Body of pancreas (tissue), 4 donors: Measurements from ENCODE around the gene NUTM2G. TPM values are rescaled to one million over a fixed set of nuclear protein-coding genes. Genes with fewer than 3 reads are reported as not detected.
"Not testable (repeated sequence)": the region's sequence is repeated elsewhere in the genome, so short reads cannot be mapped to it uniquely, and the experiment has no call there.

Source experiments
- ATAC-seq: fragments of 150-250 bp; one replicate; pipeline ENCODE4 v1.9.1; 2016
- DNase-seq, 4 donors: peaks; one replicate each; pipeline ENCODE4 v3.0.0-alpha.2; 2019
- H3K27ac ChIP-seq, 4 donors: fragments of 200-600 bp; sonication (generic); 1 replicate in 3 of 4; 2 replicates in 1 of 4; pipeline versions ENCODE4 v1.5.1 to v1.6.1; 2016 to 2019; ENCODE audit warnings: mild to moderate bottlenecking in 1 of 4, mixed read lengths in 1 of 4, moderate library complexity in 1 of 4
- H3K27me3 ChIP-seq, 2 donors: fragments of 200-600 bp; sonication (generic); one replicate each; pipeline ENCODE4 v1.6.0; 2016; ENCODE audit warnings: mild to moderate bottlenecking in 1 of 2
- H3K36me3 ChIP-seq, 2 donors: fragments of 200-600 bp; sonication (generic); replicated peaks in 1 of 2; 2 replicates each; pipeline ENCODE4 v1.5.1; 2016; ENCODE audit warnings: low read depth in 2 of 2; ENCODE audit not compliant: insufficient read depth in 1 of 2
- H3K4me1 ChIP-seq: fragments of 200-600 bp; sonication (generic); one replicate; pipeline ENCODE4 v1.6.0; 2016
- H3K4me3 ChIP-seq, 2 donors: fragments of 200-600 bp; sonication (generic); 1 replicate in 1 of 2; 2 replicates in 1 of 2; pipeline ENCODE4 v1.5.1; 2016 to 2019
- H3K9me3 ChIP-seq, 3 donors: fragments of 200-600 bp; sonication (generic); 1 replicate in 2 of 3; 2 replicates in 1 of 3; pipeline ENCODE4 v1.5.1; 2016
- POLR2A ChIP-seq, 3 donors: fragments of 450-650 bp; IDR thresholded peaks; one replicate each; pipeline ENCODE4 v1.6.1; 2016; ENCODE audit warnings: antibody characterized with exemption in 3 of 3, mild to moderate bottlenecking in 2 of 3
- WGBS, 2 donors: methylation state at CpG; one replicate each; pipeline ENCODE4 v1.1.5; 2017; 5-methylcytosine and 5-hydroxymethylcytosine counted together
- intact Hi-C: fragments of 100-400 bp; cut with DNase I; formaldehyde crosslinking; loops from one replicate; pipeline ENCODE4 v1.15.1; 2023
- total RNA-seq, 2 donors: library from RNA; depleted of rRNA; stranded (reverse); fragments of >200 nt; gene quantifications; one replicate each; pipeline ENCODE4 v1.1.0, GENCODE V29; 2016
- TF ChIP-seq, protein P1 (sequence below), 7 experiments: fragments of 450-650 bp in 4 of 7; fragments of 200-600 bp in 3 of 7; sonication (generic) in 3 of 7; IDR thresholded peaks; one replicate each; pipeline ENCODE4 v1.5.1; 2016 to 2019; ENCODE audit warnings: antibody characterized with exemption in 7 of 7

NUTM2G gene
- total RNA-seq, 2 donors from 2014 or later, result not detected

DNA sequence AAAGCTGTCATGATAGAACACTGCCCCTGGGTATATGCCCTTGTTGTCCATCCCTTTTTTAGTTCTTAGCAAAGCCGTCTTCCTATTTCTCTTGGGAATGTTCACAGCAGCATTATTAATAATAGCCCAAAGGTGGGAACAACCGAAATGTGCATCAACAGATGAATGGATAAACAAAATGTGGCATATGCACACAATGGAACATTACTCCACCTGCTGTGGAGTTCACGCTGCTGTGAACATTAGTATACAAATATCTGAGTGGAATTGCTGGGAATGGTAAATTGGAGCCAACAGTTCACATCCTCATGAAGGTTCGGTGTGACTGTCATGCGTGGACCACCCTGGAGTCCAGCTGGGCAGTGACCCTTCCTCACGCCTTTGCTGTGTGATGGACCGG is 36.5 kb upstream of the NUTM2G start:
- Histone ChIP-seq H3K27me3 (no peaks in the 10 kb centered on the region), H3K4me3 (no peak overlapping the region), H3K27ac (no peak overlapping the region), H3K9me3 (no peaks in the 10 kb centered on the region), H3K36me3 (peaks cover 0 to 2% of the 10 kb centered on the region in 2 donors), H3K4me1 (no peaks in the 10 kb centered on the region)
- ATAC-seq (no peak), DNase-seq (no peak)
- TF ChIP-seq POLR2A (IDR thresholded peaks at IDR 0.05), result no peak
- TF ChIP-seq, protein P1, sequence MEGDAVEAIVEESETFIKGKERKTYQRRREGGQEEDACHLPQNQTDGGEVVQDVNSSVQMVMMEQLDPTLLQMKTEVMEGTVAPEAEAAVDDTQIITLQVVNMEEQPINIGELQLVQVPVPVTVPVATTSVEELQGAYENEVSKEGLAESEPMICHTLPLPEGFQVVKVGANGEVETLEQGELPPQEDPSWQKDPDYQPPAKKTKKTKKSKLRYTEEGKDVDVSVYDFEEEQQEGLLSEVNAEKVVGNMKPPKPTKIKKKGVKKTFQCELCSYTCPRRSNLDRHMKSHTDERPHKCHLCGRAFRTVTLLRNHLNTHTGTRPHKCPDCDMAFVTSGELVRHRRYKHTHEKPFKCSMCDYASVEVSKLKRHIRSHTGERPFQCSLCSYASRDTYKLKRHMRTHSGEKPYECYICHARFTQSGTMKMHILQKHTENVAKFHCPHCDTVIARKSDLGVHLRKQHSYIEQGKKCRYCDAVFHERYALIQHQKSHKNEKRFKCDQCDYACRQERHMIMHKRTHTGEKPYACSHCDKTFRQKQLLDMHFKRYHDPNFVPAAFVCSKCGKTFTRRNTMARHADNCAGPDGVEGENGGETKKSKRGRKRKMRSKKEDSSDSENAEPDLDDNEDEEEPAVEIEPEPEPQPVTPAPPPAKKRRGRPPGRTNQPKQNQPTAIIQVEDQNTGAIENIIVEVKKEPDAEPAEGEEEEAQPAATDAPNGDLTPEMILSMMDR (IDR thresholded peaks at IDR 0.05), result no peak
- intact Hi-C loops, result no loop called here
- WGBS, 2 donors, result 95 to 98% methylated on average over 7 of the region's 7 CpGs

DNA sequence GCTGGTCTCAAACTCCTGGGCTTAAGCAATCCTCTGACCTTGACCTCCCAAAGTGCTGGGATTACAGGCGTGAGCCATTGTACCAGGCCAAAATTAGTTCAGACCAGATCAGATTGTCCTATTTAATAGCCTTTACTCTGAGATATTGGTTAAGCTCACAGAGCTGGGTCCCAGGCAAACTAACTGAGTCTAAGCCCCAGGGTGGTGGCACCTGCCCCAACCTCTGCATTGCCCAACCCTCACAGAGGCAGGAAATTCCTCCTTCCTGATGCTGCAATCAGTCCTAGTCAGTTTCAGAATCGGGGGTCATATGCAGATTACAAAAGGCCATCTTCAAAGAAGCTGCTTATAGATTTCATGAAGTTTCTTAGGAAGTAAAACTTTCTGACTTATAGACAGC is 28.6 kb upstream of the NUTM2G start:
- intact Hi-C loops, result not testable (repeated sequence)

DNA sequence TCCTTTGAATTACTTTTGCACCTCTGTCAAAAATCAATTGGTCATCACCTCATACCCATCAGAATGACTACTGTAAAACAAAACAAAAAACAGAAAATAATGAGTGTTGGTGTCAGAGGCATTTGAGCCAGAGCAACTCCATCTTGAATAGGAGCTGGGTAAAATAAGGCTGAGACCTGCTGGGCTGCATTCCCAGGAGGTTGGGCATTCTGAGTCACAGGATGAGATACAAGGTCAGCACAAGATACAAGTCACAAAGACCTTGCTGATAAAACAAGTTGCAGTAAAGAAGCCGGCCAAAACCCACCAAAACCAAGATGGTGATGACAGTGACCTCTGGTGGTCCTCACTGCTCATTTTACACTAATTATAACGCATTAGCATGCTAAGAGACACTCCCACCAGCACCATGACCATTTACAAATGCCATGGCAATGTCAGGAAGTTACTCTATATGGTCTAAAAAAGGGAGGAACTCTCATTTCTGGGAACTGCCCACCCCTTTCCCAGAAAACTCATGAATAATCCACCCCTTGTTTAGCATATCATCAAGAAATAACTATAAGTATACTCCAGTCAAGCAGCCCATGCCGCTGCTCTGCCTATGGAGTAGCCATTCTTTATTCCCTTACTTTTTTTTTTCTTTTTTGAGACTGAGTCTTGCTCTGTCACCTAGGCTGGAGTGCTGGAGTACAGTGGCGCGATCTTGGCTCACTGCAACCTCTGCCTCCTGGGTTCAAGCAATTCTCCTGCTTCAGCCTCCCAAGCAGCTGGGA is 23.5 kb upstream of the NUTM2G start:
- H3K4me1 ChIP-seq, H3K9me3 ChIP-seq, ATAC-seq, H3K36me3 ChIP-seq, H3K4me3 ChIP-seq, H3K27me3 ChIP-seq, intact Hi-C loops, H3K27ac ChIP-seq: not testable (repeated sequence)
- DNase-seq, result peak in 1 of 4 donors; percentile 16
- WGBS, 2 donors, result 51 to 86% methylated on average over 2 to 3 of the region's 5 CpGs

More for the DNA sequence above, 28.6 kb upstream of the NUTM2G start:
- DNase-seq, ATAC-seq, H3K36me3 ChIP-seq, H3K9me3 ChIP-seq, H3K4me1 ChIP-seq, H3K27me3 ChIP-seq, H3K4me3 ChIP-seq, H3K27ac ChIP-seq: not testable (repeated sequence)
- WGBS, 2 donors, result 55 to 80% methylated on average over 1 of the region's 2 CpGs

DNA sequence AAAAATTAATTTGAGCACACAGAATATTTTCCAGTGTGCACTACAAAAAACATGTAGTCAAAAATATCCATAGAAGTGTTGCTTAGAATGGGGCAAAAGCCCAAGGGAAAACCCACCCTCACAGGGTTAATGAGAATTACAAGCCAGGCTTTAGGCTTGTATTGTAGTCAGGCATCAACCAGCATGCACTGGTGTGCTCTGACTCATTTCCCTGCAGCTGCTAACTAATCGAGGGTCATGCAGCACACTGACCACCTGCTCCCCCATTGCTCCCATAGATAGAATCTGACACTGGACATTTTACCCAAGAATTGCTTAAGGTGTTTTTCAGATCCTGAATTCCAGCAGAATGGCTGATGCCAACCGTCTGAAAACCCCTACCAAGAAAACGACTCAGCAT is 20.2 kb upstream of the NUTM2G start:
- intact Hi-C loops, ATAC-seq: not testable (repeated sequence)
- WGBS, 2 donors, result no CpG with 5 or more reads among the region's 3 CpGs

DNA sequence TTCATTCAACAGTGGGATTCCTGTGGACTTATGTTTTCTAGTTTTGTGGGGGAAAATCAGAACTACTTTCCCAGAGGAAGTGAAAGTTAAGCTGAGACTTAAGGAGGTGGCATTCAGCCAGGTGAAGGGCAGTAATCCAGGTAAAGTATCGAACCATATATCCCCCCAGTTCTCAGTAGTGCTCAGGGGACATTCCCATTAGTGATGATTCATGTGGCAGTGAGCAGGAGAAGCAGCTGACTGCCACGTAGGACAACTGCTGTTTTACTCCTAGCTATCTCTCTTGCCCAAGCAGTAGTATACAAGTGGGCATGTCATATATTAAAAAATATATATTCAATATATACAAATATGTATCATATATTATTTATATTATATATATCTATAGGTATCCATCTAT is 13.1 kb upstream of the NUTM2G start:
- intact Hi-C loops, H3K4me1 ChIP-seq, ATAC-seq, DNase-seq, H3K36me3 ChIP-seq, H3K27ac ChIP-seq, H3K27me3 ChIP-seq, H3K4me3 ChIP-seq, H3K9me3 ChIP-seq: not testable (repeated sequence)
- WGBS, 2 donors, result 20% methylated on average over 1 of the region's 2 CpGs; no CpG with 5 or more reads in 1 of the 2 donors

More for the DNA sequence above, 20.2 kb upstream of the NUTM2G start:
- not testable (repeated sequence) for H3K36me3 ChIP-seq, H3K27me3 ChIP-seq, H3K4me3 ChIP-seq, H3K27ac ChIP-seq, DNase-seq, H3K9me3 ChIP-seq, H3K4me1 ChIP-seq

DNA sequence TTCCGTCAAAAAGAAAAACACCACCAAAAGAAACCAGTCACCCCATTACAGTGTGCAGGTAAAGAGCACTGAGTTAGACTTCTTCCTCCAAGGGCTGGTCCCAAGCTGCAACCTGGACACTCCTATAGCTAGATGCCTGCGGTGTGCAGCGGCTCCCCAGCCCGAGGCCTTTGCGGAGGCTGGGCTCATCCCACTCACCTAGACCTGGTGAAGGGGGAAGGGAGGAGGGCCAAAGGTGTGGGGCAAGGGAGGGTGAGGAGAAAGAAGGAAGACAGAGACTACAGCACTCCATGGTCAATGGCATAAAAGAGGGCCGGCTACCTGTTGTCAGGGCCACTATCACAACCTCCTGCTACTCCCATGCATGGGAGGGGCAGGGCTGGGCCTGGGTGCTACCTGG is 12.1 kb upstream of the NUTM2G start:
- H3K9me3 ChIP-seq, H3K27me3 ChIP-seq, H3K4me3 ChIP-seq, DNase-seq, H3K27ac ChIP-seq, intact Hi-C loops, H3K36me3 ChIP-seq, ATAC-seq, H3K4me1 ChIP-seq: not testable (repeated sequence)
- 95 to 98% methylated on average over 5 of the region's 6 CpGs for WGBS, 2 donors

DNA sequence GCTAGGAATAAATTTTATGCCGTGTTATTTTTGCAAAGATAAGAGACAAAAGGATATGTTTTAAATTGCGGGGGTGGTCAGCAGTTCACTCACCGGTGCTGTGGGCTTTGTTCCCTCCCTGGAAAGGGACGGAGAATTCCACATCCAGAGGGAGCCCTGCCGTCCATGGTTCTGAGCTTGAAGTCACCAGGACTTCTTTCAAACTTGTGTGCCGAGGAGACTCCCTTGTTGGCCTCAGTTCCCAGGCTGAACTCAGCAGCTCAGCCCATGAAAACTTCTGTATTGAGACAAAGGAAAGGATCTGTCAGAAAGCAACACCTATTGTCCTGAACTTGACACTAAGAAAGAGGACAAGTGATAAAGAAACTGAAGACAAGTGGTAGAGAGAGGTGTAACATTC is 10.1 kb upstream of the NUTM2G start:
- intact Hi-C loops, H3K36me3 ChIP-seq, ATAC-seq, H3K27ac ChIP-seq, H3K4me1 ChIP-seq, DNase-seq, H3K9me3 ChIP-seq, H3K4me3 ChIP-seq, H3K27me3 ChIP-seq: not testable (repeated sequence)
- 90 to 95% methylated on average over 5 to 6 of the region's 6 CpGs for WGBS, 2 donors

DNA sequence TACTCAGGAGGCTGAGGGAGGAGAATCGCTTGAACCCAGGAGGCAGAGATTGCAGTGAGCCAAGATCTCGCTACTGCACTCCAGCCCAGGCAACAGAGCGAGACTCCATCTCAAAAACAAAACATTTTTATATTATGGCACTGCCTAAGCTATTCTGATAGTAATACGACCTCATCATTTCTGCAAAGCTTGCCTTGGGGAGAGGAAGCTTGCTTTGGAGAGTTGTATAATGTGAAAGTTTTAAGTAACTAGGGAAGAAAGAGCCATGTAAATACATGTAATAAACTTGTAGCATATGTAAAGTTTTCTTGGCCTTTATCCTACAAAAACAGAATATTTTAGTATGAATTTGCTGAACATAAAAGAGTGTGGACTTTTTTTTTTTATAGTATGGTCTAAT is 7.8 kb upstream of the NUTM2G start:
- 96% methylated on average over 4 of the region's 4 CpGs; no CpG with 5 or more reads in 1 of the 2 donors for WGBS, 2 donors
- H3K27me3 ChIP-seq, H3K4me3 ChIP-seq, H3K9me3 ChIP-seq, DNase-seq, intact Hi-C loops, ATAC-seq, H3K4me1 ChIP-seq, H3K27ac ChIP-seq, H3K36me3 ChIP-seq: not testable (repeated sequence)

DNA sequence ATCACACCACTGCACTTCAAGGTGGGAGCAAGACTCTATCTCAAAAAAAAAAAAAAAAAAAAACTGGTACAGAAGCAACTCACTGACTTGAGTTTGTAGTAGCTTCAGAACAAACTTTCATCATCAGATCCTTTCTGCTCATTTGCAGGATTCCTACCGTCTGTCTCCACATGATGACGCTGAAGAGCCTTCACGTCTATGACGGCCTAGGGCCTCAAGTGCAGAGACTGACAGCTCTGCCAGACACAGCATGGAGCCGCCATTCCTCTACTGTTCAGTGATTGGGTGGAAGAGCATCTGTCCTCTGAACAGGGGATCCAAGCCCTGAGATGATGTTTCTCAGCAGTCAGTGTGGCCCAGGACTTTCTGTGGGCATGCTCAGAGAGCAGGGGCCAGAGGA is 3.1 kb upstream of the NUTM2G start:
- 88 to 91% methylated on average over 5 of the region's 5 CpGs for WGBS, 2 donors

DNA sequence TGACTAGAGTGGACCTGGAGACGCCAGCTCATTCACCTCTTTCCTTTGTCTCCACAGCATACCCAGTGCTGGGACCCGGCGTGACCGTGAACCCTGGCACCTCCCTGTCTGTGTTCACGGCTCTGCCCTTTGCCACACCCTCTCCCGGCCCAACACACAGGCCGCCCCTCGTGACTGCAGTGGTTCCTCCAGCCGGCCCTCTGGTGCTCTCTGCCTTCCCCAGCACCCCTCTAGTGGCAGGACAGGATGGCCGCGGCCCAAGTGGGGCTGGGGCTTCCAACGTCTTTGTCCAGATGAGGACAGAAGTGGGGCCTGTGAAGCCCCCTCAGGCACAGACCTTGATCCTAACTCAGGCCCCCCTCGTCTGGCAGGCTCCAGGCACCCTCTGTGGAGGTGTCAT is 3.0 kb downstream of the NUTM2G start:
- H3K4me1 ChIP-seq, DNase-seq, H3K4me3 ChIP-seq, intact Hi-C loops, H3K36me3 ChIP-seq, H3K9me3 ChIP-seq, ATAC-seq, H3K27me3 ChIP-seq, H3K27ac ChIP-seq: not testable (repeated sequence)
- 66 to 85% methylated on average over 9 to 11 of the region's 13 CpGs for WGBS, 2 donors

More for the DNA sequence above, 3.1 kb upstream of the NUTM2G start:
- DNase-seq, ATAC-seq, intact Hi-C loops, H3K9me3 ChIP-seq, H3K27ac ChIP-seq, H3K4me1 ChIP-seq, H3K27me3 ChIP-seq, H3K36me3 ChIP-seq, H3K4me3 ChIP-seq: not testable (repeated sequence)

DNA sequence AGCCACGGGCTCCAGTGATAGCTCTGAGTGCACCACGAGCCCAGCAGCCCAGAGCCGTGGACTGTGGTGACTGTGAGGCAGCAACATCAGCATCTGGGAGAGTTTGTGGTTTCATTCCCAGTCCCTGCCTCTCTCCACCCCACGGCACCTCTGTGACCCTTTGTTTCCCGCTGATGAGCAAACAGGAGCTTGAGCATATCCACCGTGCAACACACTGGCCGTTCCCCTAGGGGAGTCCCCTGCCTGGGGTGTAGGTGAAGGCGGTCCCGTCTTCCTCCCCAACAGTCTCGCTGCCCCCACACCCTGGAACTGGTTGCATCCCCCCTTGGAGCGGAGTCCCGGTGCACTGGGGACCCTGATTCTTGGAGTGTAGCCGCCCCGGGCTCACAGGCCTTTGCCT is 5.5 kb downstream of the NUTM2G start:
- 86% methylated on average over 9 of the region's 14 CpGs; no CpG with 5 or more reads in 1 of the 2 donors for WGBS, 2 donors
- H3K4me1 ChIP-seq, DNase-seq, ATAC-seq, H3K36me3 ChIP-seq, H3K9me3 ChIP-seq, H3K27ac ChIP-seq, H3K4me3 ChIP-seq, H3K27me3 ChIP-seq, intact Hi-C loops: not testable (repeated sequence)
